WI38 (cell line): ENCODE results near the gene UBE2E2.

ENCODE experiments used
- H3K4me3 ChIP-seq: 2 replicates; pipeline ENCODE4 v1.5.1; 2011; ENCODE audit warnings: low read depth, mild to moderate bottlenecking, control low read depth, low read length
- CTCF ChIP-seq: IDR thresholded peaks from 2 replicates; pipeline ENCODE4 v1.5.1; 2012; ENCODE audit warnings: low read depth, mild to moderate bottlenecking, control low read depth, low read length

Gene UBE2E2

GRCh38 chr3:23430781-23431398 is 227.8 kb downstream of the UBE2E2 start:
- H3K4me3 ChIP-seq: no peak overlapping the region
- TF ChIP-seq CTCF: no peak

- H3K4me3 ChIP-seq: no peak overlapping the region
- TF ChIP-seq CTCF: no peak
Measured at GRCh38 chr3:23431764-23432163, 228.6 kb downstream of the UBE2E2 start.

- no peak overlapping the region for H3K4me3 ChIP-seq
- TF ChIP-seq CTCF: no peak
Measured at GRCh38 chr3:23435318-23435717, 232.2 kb downstream of the UBE2E2 start.

GRCh38 chr3:23435904-23436303 is 232.8 kb downstream of the UBE2E2 start:
- no peak for TF ChIP-seq CTCF
- H3K4me3 ChIP-seq: no peak overlapping the region

- TF ChIP-seq CTCF: no peak
- H3K4me3 ChIP-seq: no peak overlapping the region
Measured at GRCh38 chr3:23437484-23438145, 234.5 kb downstream of the UBE2E2 start.

- TF ChIP-seq CTCF: no peak
- H3K4me3 ChIP-seq: no peak overlapping the region
Measured at GRCh38 chr3:23438657-23439056, 235.5 kb downstream of the UBE2E2 start.

- H3K4me3 ChIP-seq: no peak overlapping the region
- TF ChIP-seq CTCF: no peak
Measured at GRCh38 chr3:23439080-23439479, 236.0 kb downstream of the UBE2E2 start.
